Measurements from ENCODE around the gene TBC1D7.

- TF ChIP-seq ZBTB33 (IDR thresholded peaks at IDR 0.05; ENCODE audit: borderline replicate concordance, low read depth) (no peak), MAX (IDR thresholded peaks at IDR 0.05; ENCODE audit: low read depth) (no peak), CTCF (IDR thresholded peaks at IDR 0.05) (no peak), USF1 (IDR thresholded peaks at IDR 0.05; ENCODE audit: borderline replicate concordance, low read depth) (no peak), TAF1 (IDR thresholded peaks at IDR 0.05; ENCODE audit: borderline replicate concordance, low read depth, low read length) (no peak)
These were observed 31.8 kb downstream of the TBC1D7 start for GRCh38 chr6:13296536-13296997.

All from SK-N-SH (cell line).